GM19324 (cell line): ENCODE results near the gene AS3MT.
"Not testable (repeated sequence)": the region's sequence is repeated elsewhere in the genome, so short reads cannot be mapped to it uniquely, and the experiment has no call there.

ENCODE experiments used
- ATAC-seq: cut with Tn5 transposase; IDR thresholded peaks from one replicate; pipeline ENCODE4 v1.9.1; 2021; ENCODE audit warnings: mild to moderate bottlenecking, moderate library complexity; ENCODE audit not compliant: unreplicated experiment, low FRiP score

AS3MT gene

GRCh38 chr10:102853237-102853636 is 16.0 kb upstream of the AS3MT start:
- ATAC-seq, result not testable (repeated sequence)

- ATAC-seq, result not testable (repeated sequence)
Measured at GRCh38 chr10:102855731-102856436, 13.4 kb upstream of the AS3MT start.

- no peak for ATAC-seq
Measured at GRCh38 chr10:102856758-102857424, 12.4 kb upstream of the AS3MT start.

- no peak for ATAC-seq
Measured at GRCh38 chr10:102859911-102860310, 9.4 kb upstream of the AS3MT start.

- ATAC-seq, result no peak
Measured at GRCh38 chr10:102863660-102864059, 5.6 kb upstream of the AS3MT start.

- ATAC-seq, result no peak
Measured at GRCh38 chr10:102865620-102866019, 3.6 kb upstream of the AS3MT start.

GRCh38 chr10:102868911-102869257 is 386 bp upstream of the AS3MT start:
- no peak for ATAC-seq

GRCh38 chr10:102870221-102870620 is 951 bp downstream of the AS3MT start:
- no peak for ATAC-seq

GRCh38 chr10:102872163-102872562 is 2.9 kb downstream of the AS3MT start:
- ATAC-seq, result no peak

- no peak for ATAC-seq
Measured at GRCh38 chr10:102876747-102877153, 7.5 kb downstream of the AS3MT start.

- no peak for ATAC-seq
Measured at GRCh38 chr10:102878629-102879028, 9.4 kb downstream of the AS3MT start.

- ATAC-seq, result no peak
Measured at GRCh38 chr10:102880256-102880655, 11.0 kb downstream of the AS3MT start.

GRCh38 chr10:102888048-102888447 is 18.8 kb downstream of the AS3MT start:
- no peak for ATAC-seq

GRCh38 chr10:102894466-102895213 is 25.4 kb downstream of the AS3MT start:
- ATAC-seq, result no peak

GRCh38 chr10:102900006-102900405 is 30.7 kb downstream of the AS3MT start:
- ATAC-seq, result no peak

GRCh38 chr10:102904346-102904745 is 35.1 kb downstream of the AS3MT start:
- no peak for ATAC-seq

GRCh38 chr10:102906507-102906906 is 37.2 kb downstream of the AS3MT start:
- ATAC-seq, result no peak

GRCh38 chr10:102914781-102915180 is 45.5 kb downstream of the AS3MT start:
- ATAC-seq, result no peak

- ATAC-seq, result no peak
Measured at GRCh38 chr10:102916173-102916572, 46.9 kb downstream of the AS3MT start.

- ATAC-seq, result peak; percentile 42
Measured at GRCh38 chr10:102917314-102917961, 48.2 kb downstream of the AS3MT start.
